H1 (cell line): ENCODE data around the gene MACROD2. TPM values are rescaled to one million over a fixed set of nuclear protein-coding genes. Genes with fewer than 3 reads are reported as not detected.

Source experiments
- CTCF ChIA-PET: fragments of 300-600 bp; sonication (Branson Sonifier 250); formaldehyde crosslinking; loops from one replicate; lab custom pipeline; 2021; ENCODE audit not compliant: partially characterized antibody; lab: Charles Lee
- POLR2A ChIA-PET: fragments of 300-600 bp; sonication (Branson Sonifier 250); formaldehyde crosslinking; loops from one replicate; lab custom pipeline; 2021; ENCODE audit warnings: inconsistent platforms; ENCODE audit not compliant: partially characterized antibody; lab: Charles Lee
- DNase-seq, 2 experiments: peaks; one replicate each; pipeline versions ENCODE4 v3.0.0 to v3.0.0-alpha.2; 2010 to 2022; ENCODE audit warnings: low spot score in 2 of 2, low read depth in 1 of 2, mixed read lengths in 1 of 2
- FAIRE-seq: peaks from 2 replicates; lab custom pipeline; 2011; peaks lifted over from hg19 to GRCh38; lab: Jason Lieb, UNC
- H2AFZ ChIP-seq: 2 replicates; pipeline ENCODE4 v1.8.1; 2012; ENCODE audit warnings: low read length, inconsistent platforms
- H2AK5ac ChIP-seq: 2 replicates; pipeline ENCODE4 v1.6.1; 2013; ENCODE audit warnings: low read depth, low read length
- H2BK120ac ChIP-seq: replicated peaks from 2 replicates; pipeline ENCODE3; 2013; ENCODE audit warnings: low read depth, low read length, inconsistent platforms
- H2BK12ac ChIP-seq: 2 replicates; pipeline ENCODE4 v1.6.1; 2013; ENCODE audit warnings: low read depth, low read length
- H2BK15ac ChIP-seq: 2 replicates; pipeline ENCODE4 v1.6.1; 2013; ENCODE audit warnings: low read length
- H2BK20ac ChIP-seq: 2 replicates; pipeline ENCODE4 v1.6.1; 2013; ENCODE audit warnings: low read length
- H2BK5ac ChIP-seq: 2 replicates; pipeline ENCODE4 v1.6.1; 2013; ENCODE audit warnings: low read depth, low read length
- H3K14ac ChIP-seq: 2 replicates; pipeline ENCODE4 v1.6.1; 2013; ENCODE audit warnings: inconsistent platforms; ENCODE audit not compliant: insufficient read length
- H3K18ac ChIP-seq: 2 replicates; pipeline ENCODE4 v1.6.1; 2013; ENCODE audit warnings: low read length; ENCODE audit errors: extremely low read depth
- H3K23ac ChIP-seq: 2 replicates; pipeline ENCODE4 v1.6.1; 2013; ENCODE audit warnings: inconsistent platforms; ENCODE audit not compliant: insufficient read length
- H3K23me2 ChIP-seq: 2 replicates; pipeline ENCODE4 v1.6.1; 2013; ENCODE audit warnings: low read depth, low read length
- H3K27ac ChIP-seq: 2 replicates; pipeline ENCODE4 v1.6.1; 2011; ENCODE audit warnings: low read depth, low read length, inconsistent platforms
- H3K27me3 ChIP-seq, 4 experiments: replicated peaks in 1 of 4; 1 replicate in 1 of 4; 2 replicates in 3 of 4; pipeline versions ENCODE4 v1.6.1 to v1.8.1; 2011 to 2013; ENCODE audit warnings: low read length in 3 of 4, mild to moderate bottlenecking in 3 of 4, inconsistent platforms in 2 of 4, mixed read lengths in 2 of 4, moderate library complexity in 1 of 4; ENCODE audit not compliant: control insufficient read depth in 3 of 4, insufficient read depth in 3 of 4; ENCODE audit errors: extremely low read depth in 1 of 4
- H3K36me3 ChIP-seq, 4 experiments: 2 replicates each; pipeline versions ENCODE4 v1.6.1 to v1.8.1; 2011 to 2013; ENCODE audit warnings: mild to moderate bottlenecking in 4 of 4, low read length in 3 of 4, moderate library complexity in 2 of 4, control low read depth in 1 of 4, inconsistent platforms in 1 of 4; ENCODE audit not compliant: insufficient read depth in 4 of 4, control insufficient read depth in 2 of 4
- H3K4ac ChIP-seq: replicated peaks from 2 replicates; pipeline ENCODE3; 2013; ENCODE audit warnings: low read length, low read depth, mixed read lengths, inconsistent platforms; ENCODE audit not compliant: insufficient read length
- H3K4me1 ChIP-seq, 4 experiments: replicated peaks in 1 of 4; 1 replicate in 1 of 4; 2 replicates in 3 of 4; pipeline versions ENCODE4 v1.6.1 to v1.8.1; 2011 to 2013; ENCODE audit warnings: low read length in 3 of 4, inconsistent platforms in 2 of 4, mixed read lengths in 1 of 4; ENCODE audit not compliant: insufficient read depth in 4 of 4, control insufficient read depth in 3 of 4
- H3K4me2 ChIP-seq, 2 experiments: 2 replicates each; pipeline versions ENCODE4 v1.6.1 to v1.8.1; 2011 to 2013; ENCODE audit warnings: low read depth in 2 of 2, low read length in 2 of 2, control low read depth in 1 of 2, inconsistent platforms in 1 of 2, mild to moderate bottlenecking in 1 of 2; ENCODE audit not compliant: insufficient read depth in 1 of 2
- H3K4me3 ChIP-seq, 4 experiments: fragments of 200-600, 300-600 bp in 1 of 4; sonication (generic), shearing (Covaris generic), sonication (Bioruptor Twin) in 1 of 4; 2 replicates each; pipeline versions ENCODE4 v1.5.1 to v1.8.1; 2011 to 2016; ENCODE audit warnings: low read length in 4 of 4, low read depth in 3 of 4, control low read depth in 2 of 4, inconsistent platforms in 2 of 4, mild to moderate bottlenecking in 2 of 4, mixed read lengths in 1 of 4, moderate library complexity in 1 of 4; ENCODE audit not compliant: insufficient read depth in 2 of 4; ENCODE audit errors: extremely low read depth in 1 of 4
- H3K56ac ChIP-seq: replicated peaks from 2 replicates; pipeline ENCODE3; 2013; ENCODE audit warnings: low read depth, mild to moderate bottlenecking, mixed read lengths, low read length, inconsistent platforms; ENCODE audit not compliant: insufficient read length
- H3K79me1 ChIP-seq: 2 replicates; pipeline ENCODE4 v1.6.1; 2013; ENCODE audit warnings: low read depth, low read length, control low read depth
- H3K79me2 ChIP-seq, 2 experiments: 2 replicates each; pipeline versions ENCODE4 v1.6.1 to v1.8.1; 2012 to 2013; ENCODE audit warnings: low read length in 2 of 2, mild to moderate bottlenecking in 2 of 2, inconsistent platforms in 1 of 2; ENCODE audit not compliant: insufficient read depth in 2 of 2, control insufficient read depth in 1 of 2
- H3K9ac ChIP-seq, 4 experiments: replicated peaks in 1 of 4; 1 replicate in 1 of 4; 2 replicates in 3 of 4; pipeline versions ENCODE4 v1.6.1 to v1.8.1; 2011 to 2013; ENCODE audit warnings: low read depth in 3 of 4, low read length in 3 of 4, control low read depth in 2 of 4, mild to moderate bottlenecking in 2 of 4, moderate library complexity in 2 of 4, inconsistent platforms in 1 of 4; ENCODE audit errors: extremely low read depth in 1 of 4
- H3K9me3 ChIP-seq, 2 experiments: 2 replicates each; pipeline versions ENCODE4 v1.6.1 to v1.8.1; 2012 to 2013; ENCODE audit warnings: mild to moderate bottlenecking in 2 of 2, moderate library complexity in 2 of 2, control low read depth in 1 of 2, inconsistent platforms in 1 of 2, low read depth in 1 of 2, low read length in 1 of 2, mixed read lengths in 1 of 2; ENCODE audit not compliant: insufficient read depth in 2 of 2
- H4K20me1 ChIP-seq, 2 experiments: replicated peaks in 1 of 2; 2 replicates each; pipeline versions ENCODE3 to v1.8.1; 2011 to 2013; ENCODE audit warnings: inconsistent platforms in 2 of 2, low read length in 2 of 2, mild to moderate bottlenecking in 1 of 2; ENCODE audit not compliant: insufficient read depth in 2 of 2, control insufficient read depth in 1 of 2
- H4K5ac ChIP-seq: 2 replicates; pipeline ENCODE4 v1.6.1; 2013; ENCODE audit warnings: low read length, low read depth, mixed read lengths, inconsistent platforms; ENCODE audit not compliant: insufficient read length
- H4K8ac ChIP-seq: 2 replicates; pipeline ENCODE4 v1.8.0; 2013; ENCODE audit warnings: mild to moderate bottlenecking, moderate library complexity, low read length, inconsistent platforms; ENCODE audit not compliant: insufficient read depth; ENCODE audit errors: extremely low read depth
- H4K91ac ChIP-seq: replicated peaks from 2 replicates; pipeline ENCODE3; 2013; ENCODE audit warnings: low read length, mixed read lengths, inconsistent platforms; ENCODE audit not compliant: insufficient read length
- ASH2L ChIP-seq: fragments of 200-600, 300-600 bp; sonication (generic); IDR thresholded peaks from one replicate; pipeline ENCODE4 v1.7.1; 2017; ENCODE audit warnings: low read length
- ATF2 ChIP-seq: IDR thresholded peaks from 2 replicates; pipeline ENCODE4 v1.6.1; 2012; ENCODE audit warnings: low read length, inconsistent platforms
- CBX5 ChIP-seq: fragments of 300-800, 300-1000 bp; sonication (generic); IDR thresholded peaks from 2 replicates; pipeline ENCODE4 v1.7.1; 2016; ENCODE audit warnings: antibody characterized with exemption, low read length, low read depth
- CHD2 ChIP-seq: IDR thresholded peaks from 2 replicates; pipeline ENCODE4 v1.6.1; 2012; ENCODE audit warnings: low read length, improper control_type of control experiment
- CREB1 ChIP-seq: IDR thresholded peaks from 2 replicates; pipeline ENCODE4 v1.6.1; 2012; ENCODE audit warnings: inconsistent platforms
- EGR1 ChIP-seq: IDR thresholded peaks from 2 replicates; pipeline ENCODE4 v1.6.1; 2011; ENCODE audit warnings: low read depth, low read length, borderline replicate concordance
- GABPA ChIP-seq: IDR thresholded peaks from 2 replicates; pipeline ENCODE4 v1.6.1; 2011; ENCODE audit warnings: mild to moderate bottlenecking, low read length, moderate library complexity, borderline replicate concordance; ENCODE audit not compliant: insufficient read depth
- KDM5A ChIP-seq: fragments of 200-600 bp; IDR thresholded peaks from 2 replicates; pipeline ENCODE4 v1.7.1; 2012; ENCODE audit warnings: mild to moderate bottlenecking, low read length, inconsistent platforms, mixed read lengths
- PHF8 ChIP-seq: fragments of 200-600 bp; sonication (generic); conservative IDR thresholded peaks from 2 replicates; pipeline ENCODE4 v1.7.1; 2012; ENCODE audit warnings: low read depth, mild to moderate bottlenecking, inconsistent platforms, low read length, moderate library complexity
- POLR2AphosphoS5 ChIP-seq: IDR thresholded peaks from 2 replicates; pipeline ENCODE4 v1.6.1; 2011; ENCODE audit warnings: low read depth, low read length
- RXRA ChIP-seq: IDR thresholded peaks from 2 replicates; pipeline ENCODE4 v1.6.1; 2011; ENCODE audit warnings: low read depth, mild to moderate bottlenecking, low read length, moderate library complexity; ENCODE audit not compliant: insufficient read depth
- TAF7 ChIP-seq: optimal IDR thresholded peaks from 2 replicates; pipeline ENCODE3; 2011; ENCODE audit warnings: low read depth, mild to moderate bottlenecking, inconsistent platforms, low read length, moderate library complexity, borderline replicate concordance
- ZNF274 ChIP-seq: IDR thresholded peaks from 2 replicates; pipeline ENCODE4 v1.7.0; 2012; ENCODE audit warnings: low read length, borderline replicate concordance; ENCODE audit errors: extremely low read depth
- WGBS, 2 experiments: shearing (Covaris generic) in 1 of 2; methylation state at CpG; one replicate each; pipeline versions ENCODE4 v1.1.6 to v1.1.7; 2013 to 2015; ENCODE audit warnings: low lambda C conversion rate in 2 of 2, mixed read lengths in 2 of 2, inconsistent platforms in 1 of 2, low coverage in 1 of 2, missing lambda C conversion rate in 1 of 2; ENCODE audit not compliant: insufficient replicate concordance in 2 of 2, insufficient coverage in 1 of 2, insufficient read length in 1 of 2; ENCODE audit errors: extremely low coverage in 1 of 2, missing lambda C conversion rate in 1 of 2; 5-methylcytosine and 5-hydroxymethylcytosine counted together
- polyA plus RNA-seq, 7 experiments: library from polyadenylated mRNA; depleted of rRNA in 3 of 7; stranded (reverse) in 5 of 7; unstranded in 2 of 7; fragments of >200 nt in 5 of 7; fragments of 200-250 nt in 2 of 7; gene quantifications; 1 replicate in 5 of 7; 2 replicates in 1 of 7; 4 replicates in 1 of 7; pipeline versions ENCODE4 v1.2.1 to v1.2.3, GENCODE V29; 2011 to 2013; ENCODE audit warnings: missing spikeins in 2 of 7, mixed read lengths in 2 of 7
- total RNA-seq: library from RNA; stranded (reverse); fragmentation: NEBNext Ultra II Directional; extraction: Animal tissue kit (Norgen Biotek cat#: 25700); gene quantifications from 2 replicates; pipeline ENCODE4 v1.2.1, GENCODE V29; 2021

Gene MACROD2
- total and polyA plus RNA-seq, 2 of the 8 experiments (the other 6 are each of a cell fraction or from before 2014, with no cell fraction given), result 0.70 to 3.9 TPM

DNA sequence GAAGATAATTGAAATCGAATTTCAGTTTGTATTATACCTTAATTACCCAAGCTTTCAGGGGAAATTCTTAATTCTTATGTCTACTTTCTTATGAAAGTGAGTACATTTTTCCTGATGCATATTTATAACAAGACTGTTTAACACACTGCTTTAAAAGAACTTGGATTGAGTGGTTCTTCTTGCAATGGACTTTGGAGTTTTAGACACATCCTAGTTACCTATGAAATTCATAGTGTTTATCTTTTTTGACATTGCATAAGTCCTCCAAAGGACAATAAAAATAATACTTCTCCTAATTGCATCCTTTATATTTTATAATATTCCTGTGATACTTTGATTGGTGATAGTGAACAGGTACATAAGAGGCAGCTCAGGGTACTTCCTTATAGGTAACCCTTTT, 737.7 kb downstream of the MACROD2 start:
- Histone ChIP-seq H3K9me3 (no peaks in the 10 kb centered on the region; a peak in 1 of 4 replicates), H2AFZ (no peak overlapping the region), H2BK12ac (no peak overlapping the region), H3K4me3 (no peak overlapping the region), H3K27ac (no peak overlapping the region), H3K56ac (no peak overlapping the region), H3K79me1 (no peaks in the 10 kb centered on the region), H3K9ac (no peak overlapping the region), H3K79me2 (no peaks in the 10 kb centered on the region), H2BK15ac (no peak overlapping the region), H3K27me3 (no peaks in the 10 kb centered on the region), H4K5ac (no peak overlapping the region), H3K23me2 (no peaks in the 10 kb centered on the region), H4K91ac (no peak overlapping the region), H2BK120ac (no peak overlapping the region), H3K14ac (no peak overlapping the region), H2BK5ac (no peak overlapping the region), H4K8ac (no peak overlapping the region), H3K4me2 (no peak overlapping the region), H3K23ac (no peak overlapping the region), H2BK20ac (no peak overlapping the region), H2AK5ac (no peak overlapping the region), H3K18ac (no peak overlapping the region), H3K4me1 (no peaks in the 10 kb centered on the region), H3K36me3 (no peaks in the 10 kb centered on the region), H3K4ac (no peak overlapping the region), H4K20me1 (no peaks in the 10 kb centered on the region)
- ChIA-PET POLR2A (no interaction called here), CTCF (interaction anchor here (0.7 to 1.0 kb wide), 2 partner anchors 9 to 10 kb away, joined by 3 read pairs; no protein-coding TSS in a partner anchor)
- FAIRE-seq (no peak), DNase-seq (no peak)
- WGBS, 2 experiments, result 76% methylated on average over 1 of the region's 1 CpG; no CpG with 5 or more reads in 1 of the 2 experiments
- TF ChIP-seq KDM5A (no peak), ATF2 (no peak), PHF8 (no peak), CHD2 (no peak), GABPA (no peak), RXRA (no peak), EGR1 (no peak), ASH2L (no peak), ZNF274 (no peak), POLR2AphosphoS5 (no peak), CBX5 (no peak), TAF7 (no peak), CREB1 (no peak)
